ENCODE data around the gene TRMO.

DNA sequence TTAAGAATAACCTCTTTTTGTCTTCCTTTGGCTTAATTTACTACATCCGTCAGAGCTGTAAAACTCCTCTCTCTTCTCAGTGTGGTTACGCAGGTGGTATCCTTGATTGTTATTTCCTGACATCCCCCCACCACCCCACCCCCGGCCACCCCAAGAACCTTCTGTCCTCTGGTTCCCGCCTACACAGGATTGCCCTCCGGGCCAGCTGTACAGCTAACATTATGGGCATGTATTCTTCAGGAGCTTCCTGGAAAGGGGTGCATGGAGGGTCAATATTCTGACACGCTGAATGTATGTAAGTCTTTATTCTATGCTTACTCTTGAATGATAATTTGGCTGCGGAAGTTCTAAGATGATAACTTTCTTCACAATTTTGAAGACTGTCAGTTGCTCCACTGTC is 47.9 kb upstream of the TRMO start:
- TF ChIP-seq, protein P1, sequence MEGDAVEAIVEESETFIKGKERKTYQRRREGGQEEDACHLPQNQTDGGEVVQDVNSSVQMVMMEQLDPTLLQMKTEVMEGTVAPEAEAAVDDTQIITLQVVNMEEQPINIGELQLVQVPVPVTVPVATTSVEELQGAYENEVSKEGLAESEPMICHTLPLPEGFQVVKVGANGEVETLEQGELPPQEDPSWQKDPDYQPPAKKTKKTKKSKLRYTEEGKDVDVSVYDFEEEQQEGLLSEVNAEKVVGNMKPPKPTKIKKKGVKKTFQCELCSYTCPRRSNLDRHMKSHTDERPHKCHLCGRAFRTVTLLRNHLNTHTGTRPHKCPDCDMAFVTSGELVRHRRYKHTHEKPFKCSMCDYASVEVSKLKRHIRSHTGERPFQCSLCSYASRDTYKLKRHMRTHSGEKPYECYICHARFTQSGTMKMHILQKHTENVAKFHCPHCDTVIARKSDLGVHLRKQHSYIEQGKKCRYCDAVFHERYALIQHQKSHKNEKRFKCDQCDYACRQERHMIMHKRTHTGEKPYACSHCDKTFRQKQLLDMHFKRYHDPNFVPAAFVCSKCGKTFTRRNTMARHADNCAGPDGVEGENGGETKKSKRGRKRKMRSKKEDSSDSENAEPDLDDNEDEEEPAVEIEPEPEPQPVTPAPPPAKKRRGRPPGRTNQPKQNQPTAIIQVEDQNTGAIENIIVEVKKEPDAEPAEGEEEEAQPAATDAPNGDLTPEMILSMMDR (IDR thresholded peaks at IDR 0.05) = no peak
- no peak for TF ChIP-seq POLR2A (IDR thresholded peaks at IDR 0.05)

Data from body of pancreas (tissue), 4 donors.